Measurements from ENCODE around the gene PTPRG.

DNA sequence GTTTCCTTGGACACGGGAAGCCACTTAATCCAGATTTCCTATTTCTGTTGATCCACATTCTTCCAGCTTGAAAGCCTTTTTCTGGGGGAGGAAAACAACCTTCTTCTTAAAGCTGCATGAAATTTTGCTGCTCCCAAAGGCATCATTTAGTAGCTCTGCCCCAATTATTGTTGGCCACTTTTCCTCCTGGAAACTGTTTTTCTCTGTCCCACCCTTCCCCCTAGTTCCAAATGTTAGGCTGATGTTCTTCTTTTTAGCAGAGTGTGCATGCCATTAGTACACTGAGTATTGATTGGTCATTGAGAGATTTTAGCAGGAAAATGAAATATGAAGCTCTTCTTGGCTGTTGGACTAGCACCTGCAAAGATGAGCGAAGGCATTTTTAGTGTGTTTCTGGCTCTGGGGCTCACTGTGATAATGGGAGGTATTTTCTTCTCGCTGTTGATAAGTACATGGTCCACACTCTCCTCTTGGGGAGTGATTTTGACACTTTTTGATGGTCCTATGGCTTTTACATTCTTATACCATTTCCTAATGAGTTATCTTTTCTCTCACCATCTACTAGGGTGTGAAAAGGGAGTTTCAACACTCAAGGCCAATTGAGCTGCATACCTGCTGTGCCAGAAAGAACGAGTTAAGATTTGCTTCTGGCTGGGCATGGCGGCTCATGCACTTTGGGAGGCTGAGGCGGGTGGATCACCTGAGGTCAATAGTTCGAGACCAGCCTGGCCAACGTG, 200.5 kb downstream of the PTPRG start:
- TF ChIP-seq CTCF (IDR thresholded peaks at IDR 0.05) (no peak), EP300 (IDR thresholded peaks at IDR 0.05) (no peak), POLR2A (IDR thresholded peaks at IDR 0.05) (no peak), POLR2AphosphoS5 (IDR thresholded peaks at IDR 0.05) (no peak)

All from suprapubic skin (tissue), 4 donors.